ENCODE data around the gene EFL1. TPM values are rescaled to one million over a fixed set of nuclear protein-coding genes. Genes with fewer than 3 reads are reported as not detected.
"Not testable (repeated sequence)": the region's sequence is repeated elsewhere in the genome, so short reads cannot be mapped to it uniquely, and the experiment has no call there.

The EFL1 gene
- total and polyA plus RNA-seq, 9 of the 15 experiments (the other 6 are each of a cell fraction or from before 2014, with no cell fraction given), result 4.8 to 32.5 (median 16.9) TPM

- H3K4me2 ChIP-seq (ENCODE audit: insufficient read depth, low read length); H3K27me3 ChIP-seq (ENCODE audit: control insufficient read depth in 2 of 2, insufficient read depth in 2 of 2, low read length in 2 of 2); H3K9me1 ChIP-seq (ENCODE audit: control insufficient read depth, insufficient read depth, low read length); DNase-seq (ENCODE audit: extremely low read depth in 1 of 4, low spot score in 3 of 4); H3K79me2 ChIP-seq (ENCODE audit: control insufficient read depth, insufficient read depth, low read length); CTCF ChIA-PET (ENCODE audit: low intra/inter-chr PET ratio); H3K9me3 ChIP-seq (replicated peaks; ENCODE audit: control insufficient read depth, insufficient read depth, low read depth, low read length); H4K20me1 ChIP-seq (replicated peaks; ENCODE audit: control insufficient read depth, insufficient read depth, low read length); intact Hi-C loops (cut with micrococcal nuclease); H3K4me3 ChIP-seq; H2AFZ ChIP-seq (ENCODE audit: low read depth, low read length); BruUV-seq (replicated peaks); FAIRE-seq; H3K36me3 ChIP-seq (ENCODE audit: control insufficient read depth, insufficient read depth, low read length); H3K9ac ChIP-seq (ENCODE audit: insufficient read depth in 1 of 2, low read depth in 2 of 2, low read length in 2 of 2); POLR2A ChIA-PET; H3K27ac ChIP-seq (ENCODE audit: extremely low read depth, low read depth, low read length): not testable (repeated sequence)
- peak; percentile 43; the same call in 2 of the 3 replicates for ATAC-seq
- WGBS (ENCODE audit: insufficient coverage, low coverage, missing lambda C conversion rate), result 46% methylated on average over 4 of the region's 4 CpGs
- in situ Hi-C loops (cut with MboI), result loop anchor here (10.0 kb wide), 1 partner anchor 1772 kb away; no protein-coding TSS in a partner anchor
- peaks cover 8 to 14% of the 10 kb centered on the region in 2 experiments; a peak in 3 of 5 replicates for H3K4me1 ChIP-seq (replicated peaks in 1 of 2; ENCODE audit: control insufficient read depth in 2 of 2, insufficient read depth in 2 of 2, low read length in 2 of 2)
Observed at GRCh38 chr15:82282386-82282785, 19.9 kb upstream of the EFL1 start.

- H3K9me1 ChIP-seq (ENCODE audit: control insufficient read depth, insufficient read depth, low read length); H3K27me3 ChIP-seq (ENCODE audit: control insufficient read depth in 2 of 2, insufficient read depth in 2 of 2, low read length in 2 of 2); H3K4me1 ChIP-seq (replicated peaks in 1 of 2; ENCODE audit: control insufficient read depth in 2 of 2, insufficient read depth in 2 of 2, low read length in 2 of 2); CTCF ChIA-PET (ENCODE audit: low intra/inter-chr PET ratio); H4K20me1 ChIP-seq (replicated peaks; ENCODE audit: control insufficient read depth, insufficient read depth, low read length); H3K4me2 ChIP-seq (ENCODE audit: insufficient read depth, low read length); DNase-seq (ENCODE audit: extremely low read depth in 1 of 4, low spot score in 3 of 4); H3K9ac ChIP-seq (ENCODE audit: insufficient read depth in 1 of 2, low read depth in 2 of 2, low read length in 2 of 2); H2AFZ ChIP-seq (ENCODE audit: low read depth, low read length); H3K79me2 ChIP-seq (ENCODE audit: control insufficient read depth, insufficient read depth, low read length); H3K27ac ChIP-seq (ENCODE audit: extremely low read depth, low read depth, low read length); H3K9me3 ChIP-seq (replicated peaks; ENCODE audit: control insufficient read depth, insufficient read depth, low read depth, low read length); H3K36me3 ChIP-seq (ENCODE audit: control insufficient read depth, insufficient read depth, low read length); H3K4me3 ChIP-seq; BruUV-seq (replicated peaks); intact Hi-C loops (cut with micrococcal nuclease): not testable (repeated sequence)
- peak; percentile 82 for ATAC-seq
- peak; percentile 88 for FAIRE-seq
- POLR2A ChIA-PET, result interaction anchor here (1.0 kb wide), 1 partner anchor 13 kb away, joined by 3 read pairs; no protein-coding TSS in a partner anchor
- in situ Hi-C loops (cut with MboI), result loop anchor here (10.0 kb wide), 1 partner anchor 1774 kb away; no protein-coding TSS in a partner anchor
- TF ChIP-seq RAD21 (CRISPR knock-in tag; conservative IDR thresholded peaks at IDR 0.05 in 1 of 2, IDR thresholded peaks at IDR 0.05 in 1 of 2) (peak; percentile 38 to 40), CTCF (IDR thresholded peaks at IDR 0.05 in 2 of 3, conservative IDR thresholded peaks at IDR 0.05 in 1 of 3; ENCODE audit: insufficient read depth in 2 of 3, low read depth in 1 of 3, low read length in 3 of 3) (peak in 1 of 3 experiments; percentile 38; a peak in 2 of 6 replicates)
Observed at GRCh38 chr15:82281276-82281675, 18.7 kb upstream of the EFL1 start.

All from K562 (cell line).